Panc1 (cell line): ENCODE measurements around the gene LIMCH1. TPM values are rescaled to one million over a fixed set of nuclear protein-coding genes. Genes with fewer than 3 reads are reported as not detected.

ENCODE experiments used
- ATAC-seq: fragments of 200-7000 bp; cut with Tn5 transposase; 2 replicates; pipeline ENCODE4 v1.9.1; 2020; ENCODE audit warnings: mild to moderate bottlenecking, moderate library complexity
- BruUV-seq: library from RNA; stranded (reverse); fragments of 400-500 nt; replicated peaks from 2 replicates; lab custom pipeline; 2021; lab: Mats Ljungman, UMichigan
- CTCF ChIA-PET: fragments of 300-600 bp; sonication (Branson Sonifier 250); formaldehyde crosslinking; loops from one replicate; lab custom pipeline; 2022; ENCODE audit warnings: antibody characterized with exemption; lab: Charles Lee
- POLR2A ChIA-PET: fragments of 300-600 bp; sonication (Branson Sonifier 250); formaldehyde crosslinking; loops from one replicate; lab custom pipeline; 2022; ENCODE audit warnings: antibody characterized with exemption; lab: Charles Lee
- DNase-seq: peaks from one replicate; pipeline ENCODE4 v3.0.0-alpha.2; 2010; ENCODE audit warnings: low read depth, low spot score
- H3K27ac ChIP-seq: 2 replicates; pipeline ENCODE4 v1.5.1; 2011; ENCODE audit warnings: mild to moderate bottlenecking, low read length, inconsistent platforms
- H3K27me3 ChIP-seq: fragments of 200-500 bp; sonication (Bioruptor generic); 2 replicates; pipeline ENCODE4 v1.6.0; 2014; ENCODE audit warnings: low read length, inconsistent platforms; ENCODE audit not compliant: control insufficient read depth, insufficient read depth
- H3K36me3 ChIP-seq: fragments of 200-500 bp; sonication (Bioruptor generic); 2 replicates; pipeline ENCODE4 v1.5.1; 2014; ENCODE audit warnings: inconsistent platforms, mild to moderate bottlenecking, low read length, moderate library complexity; ENCODE audit not compliant: control insufficient read depth, insufficient read depth
- H3K4me1 ChIP-seq: 2 replicates; pipeline ENCODE4 v1.5.1; 2011; ENCODE audit warnings: inconsistent platforms, mild to moderate bottlenecking, low read length, moderate library complexity; ENCODE audit not compliant: control insufficient read depth, insufficient read depth
- H3K4me3 ChIP-seq, 2 experiments: 2 replicates each; pipeline ENCODE4 v1.5.1; 2011 to 2012; ENCODE audit warnings: low read depth in 2 of 2, low read length in 2 of 2, mild to moderate bottlenecking in 2 of 2, inconsistent platforms in 1 of 2, moderate library complexity in 1 of 2
- H3K9me3 ChIP-seq: fragments of 200-500 bp; sonication (Bioruptor generic); 2 replicates; pipeline ENCODE4 v1.5.1; 2014; ENCODE audit warnings: low read depth, mild to moderate bottlenecking, inconsistent platforms, low read length, moderate library complexity; ENCODE audit not compliant: control insufficient read depth, insufficient read depth
- CTCF ChIP-seq: fragments of 450-650 bp; IDR thresholded peaks from 2 replicates; pipeline ENCODE4 v1.5.1; 2017; ENCODE audit warnings: mild to moderate bottlenecking
- POLR2AphosphoS5 ChIP-seq: IDR thresholded peaks from 2 replicates; pipeline ENCODE4 v1.6.1; 2012; ENCODE audit warnings: mild to moderate bottlenecking, low read depth, low read length, moderate library complexity
- REST ChIP-seq, 2 experiments: IDR thresholded peaks; 2 replicates each; pipeline ENCODE4 v1.6.1; 2011 to 2012; ENCODE audit warnings: low read depth in 2 of 2, control low read depth in 1 of 2, low read length in 1 of 2, mild to moderate bottlenecking in 1 of 2, moderate library complexity in 1 of 2; ENCODE audit not compliant: insufficient read depth in 1 of 2
- SIN3A ChIP-seq: IDR thresholded peaks from 2 replicates; pipeline ENCODE4 v1.6.1; 2012; ENCODE audit warnings: low read depth, mild to moderate bottlenecking, low read length, moderate library complexity, borderline replicate concordance; ENCODE audit not compliant: insufficient read depth
- TCF7L2 ChIP-seq: IDR thresholded peaks from 2 replicates; pipeline ENCODE4 v1.6.1; 2011; ENCODE audit warnings: mild to moderate bottlenecking, low read depth, low read length, inconsistent platforms
- in situ Hi-C: cut with HindIII; loops from 2 replicates; pipeline ENCODE4 v1.10.0; 2016; ENCODE audit warnings: low sequenced_read_pairs, low pct_unique_long_range_greater_than_20kb
- intact Hi-C: fragments of 100-400 bp; cut with micrococcal nuclease; formaldehyde crosslinking; loops from one replicate; pipeline ENCODE4 v1.10.0; 2022; ENCODE audit not compliant: unreplicated experiment
- total RNA-seq: library from RNA; stranded (reverse); gene quantifications from one replicate; pipeline ENCODE4 v1.2.1, GENCODE V29; 2021; ENCODE audit not compliant: unreplicated experiment

Gene LIMCH1
- total RNA-seq, 1 experiment from 2014 or later: 3.3 TPM

- DNase-seq: no peak
- CTCF ChIA-PET: no interaction called here
Measured at GRCh38 chr4:41610474-41610873, 72.5 kb downstream of the LIMCH1 start.

GRCh38 chr4:41611124-41611838 is 73.3 kb downstream of the LIMCH1 start:
- ATAC-seq (no peak), DNase-seq (no peak)
- Histone ChIP-seq H3K4me1 (no peaks in the 10 kb centered on the region), H3K9me3 (no peaks in the 10 kb centered on the region), H3K36me3 (no peaks in the 10 kb centered on the region), H3K27ac (no peak overlapping the region), H3K27me3 (peaks cover 3% of the 10 kb centered on the region; the same call in 1 of the 2 replicates), H3K4me3 (no peak overlapping the region)
- intact Hi-C loops (no loop called here), in situ Hi-C loops (no loop called here)
- POLR2A ChIA-PET: no interaction called here
- CTCF ChIA-PET: no interaction called here
- TF ChIP-seq REST (IDR thresholded peaks at IDR 0.05; ENCODE audit: insufficient read depth in 1 of 2, low read depth in 2 of 2, low read length in 1 of 2): no peak
- TF ChIP-seq TCF7L2: no peak
- no peak for TF ChIP-seq POLR2AphosphoS5
- no peak for TF ChIP-seq SIN3A
- no peak for TF ChIP-seq CTCF
- BruUV-seq: no TSS peak

More at GRCh38 chr4:41610474-41610873, 72.5 kb downstream of the LIMCH1 start:
- Histone ChIP-seq H3K4me1 (no peaks in the 10 kb centered on the region), H3K27me3 (peaks cover 3% of the 10 kb centered on the region; the same call in 1 of the 2 replicates), H3K36me3 (no peaks in the 10 kb centered on the region), H3K9me3 (no peaks in the 10 kb centered on the region), H3K27ac (no peak overlapping the region), H3K4me3 (no peak overlapping the region)
- no peak for ATAC-seq
- TF ChIP-seq CTCF: no peak
- no peak for TF ChIP-seq POLR2AphosphoS5
- TF ChIP-seq SIN3A: no peak
- no peak for TF ChIP-seq TCF7L2
- no peak for TF ChIP-seq REST (IDR thresholded peaks at IDR 0.05; ENCODE audit: insufficient read depth in 1 of 2, low read depth in 2 of 2, low read length in 1 of 2)
- POLR2A ChIA-PET: no interaction called here
- in situ Hi-C loops: no loop called here
- no TSS peak for BruUV-seq
- intact Hi-C loops: no loop called here
